ENCODE results near the gene CLEC2D.
A peak's percentile ranks its signal among the peaks of the same experiment; 100 is the strongest.
"Not testable (repeated sequence)": the region's sequence is repeated elsewhere in the genome, so short reads cannot be mapped to it uniquely, and the experiment has no call there.

GRCh38 chr12:9739404-9740105, 70.0 kb downstream of the CLEC2D start:
- not testable (repeated sequence) for TF ChIP-seq MAX (IDR thresholded peaks at IDR 0.05; ENCODE audit: low read depth, low read length); RAD21 (IDR thresholded peaks at IDR 0.05; ENCODE audit: insufficient read depth, low read depth, low read length); CTCF (IDR thresholded peaks at IDR 0.05 in 2 of 3, conservative IDR thresholded peaks at IDR 0.05 in 1 of 3; ENCODE audit: control insufficient read depth in 2 of 3, extremely low read depth in 1 of 3, insufficient read depth in 1 of 3, low read depth in 3 of 3, low read length in 3 of 3); POLR2A (IDR thresholded peaks at IDR 0.05; ENCODE audit: low read depth, low read length); KLF5 (IDR thresholded peaks at IDR 0.05; ENCODE audit: partially characterized antibody); ATF3 (IDR thresholded peaks at IDR 0.05; ENCODE audit: borderline replicate concordance, extremely low read depth, low read depth, low read length); ZNF384 (IDR thresholded peaks at IDR 0.05; ENCODE audit: borderline replicate concordance, low read depth, low read length); POLR2AphosphoS5 (IDR thresholded peaks at IDR 0.05; ENCODE audit: low read length); E2F4 (IDR thresholded peaks at IDR 0.05; ENCODE audit: low read depth, low read length); YBX1 (IDR thresholded peaks at IDR 0.05); CEBPZ (IDR thresholded peaks at IDR 0.05; ENCODE audit: low read depth, low read length); MEF2A (IDR thresholded peaks at IDR 0.05; ENCODE audit: insufficient read depth, low read depth, low read length); REST (IDR thresholded peaks at IDR 0.05; ENCODE audit: low read depth, low read length)
- TF ChIP-seq BHLHE40 (IDR thresholded peaks at IDR 0.05; ENCODE audit: borderline replicate concordance in 1 of 2, low read depth in 2 of 2, low read length in 1 of 2): 0 out of 4 replicates have a peak, but pooled peaks of 1 of the 2 experiments have one; percentile 5

All from GM12878 (cell line).